ENCODE data around the gene LCNL1. TPM values are rescaled to one million over a fixed set of nuclear protein-coding genes. Genes with fewer than 3 reads are reported as not detected.

LCNL1 gene
- polyA plus RNA-seq, 1 donor (not counting 4 experiments of a cell fraction or from before 2014, with no cell fraction given), result not detected

GRCh38 chr9:136994888-136995230, 12.1 kb downstream of the LCNL1 start:
- Histone ChIP-seq H3K27me3 (ENCODE audit: control insufficient read depth, extremely low read depth, insufficient read depth, low read length) (no peaks in the 10 kb centered on the region), H3K9me1 (ENCODE audit: control insufficient read depth, extremely low read depth, insufficient read depth, low read length) (no peaks in the 10 kb centered on the region), H3K79me2 (ENCODE audit: control insufficient read depth, insufficient read depth, low read length) (no peaks in the 10 kb centered on the region), H3K9ac (ENCODE audit: control insufficient read depth, extremely low read depth, insufficient read depth, low read length) (no peak overlapping the region), H3K27ac (ENCODE audit: control insufficient read depth, insufficient read depth, low read length) (no peak overlapping the region), H2AFZ (ENCODE audit: control insufficient read depth, low read length) (no peak overlapping the region), H3K4me3 (ENCODE audit: control insufficient read depth in 2 of 3, extremely low read depth in 1 of 3, insufficient read depth in 2 of 3, low read depth in 1 of 3, low read length in 3 of 3) (peak overlapping the region in 1 of 3 experiments; percentile 36), H4K20me1 (ENCODE audit: control insufficient read depth, extremely low read depth, insufficient read depth, low read length) (peaks cover 3% of the 10 kb centered on the region), H3K9me3 (ENCODE audit: control insufficient read depth, low read depth, low read length) (no peaks in the 10 kb centered on the region), H3K4me1 (ENCODE audit: control insufficient read depth, extremely low read depth, insufficient read depth, low read length) (peaks cover 45% of the 10 kb centered on the region), H3K36me3 (ENCODE audit: control insufficient read depth in 2 of 2, extremely low read depth in 1 of 2, insufficient read depth in 2 of 2, low read length in 2 of 2) (peaks cover 0 to 10% of the 10 kb centered on the region in 2 experiments), H3K4me2 (ENCODE audit: control insufficient read depth, extremely low read depth, insufficient read depth, low read depth, low read length) (peak overlapping the region; percentile 27)
- no peak for FAIRE-seq
- TF ChIP-seq CTCF (optimal IDR thresholded peaks at IDR 0.05 in 1 of 3, IDR thresholded peaks at IDR 0.05 in 1 of 3, conservative IDR thresholded peaks at IDR 0.05 in 1 of 3; ENCODE audit: extremely low read depth in 1 of 3, insufficient read depth in 2 of 3, low read length in 3 of 3) (no peak), EZH2 (IDR thresholded peaks at IDR 0.05; ENCODE audit: low read length) (no peak)
- DNase-seq (ENCODE audit: low read depth, low spot score), result no peak
- dilution Hi-C loops (cut with MboI; ENCODE audit: extremely low pct_ligation_motif_present, low sequenced_read_pairs), result no loop called here

DNA sequence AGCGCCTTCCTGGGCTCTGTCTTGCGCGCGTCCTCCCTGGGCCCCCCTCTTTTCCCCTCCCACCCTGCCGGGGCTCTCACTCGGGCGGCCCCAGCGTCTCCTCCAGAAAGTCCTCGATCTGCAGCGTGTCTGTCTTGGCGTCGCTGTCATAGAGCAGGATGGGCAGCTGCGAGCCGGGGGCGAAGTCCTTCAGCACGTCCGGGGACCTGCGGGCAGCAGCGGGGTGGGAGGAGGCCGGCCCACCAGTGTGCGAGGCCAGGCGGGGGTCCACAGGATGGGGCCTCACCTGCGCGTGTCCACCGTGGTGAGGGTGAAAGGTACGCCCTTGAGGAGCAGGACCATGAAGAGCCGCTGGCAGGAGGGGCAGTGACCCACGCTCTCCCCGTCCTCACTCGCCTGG, 12.6 kb downstream of the LCNL1 start:
- TF ChIP-seq CTCF (optimal IDR thresholded peaks at IDR 0.05 in 1 of 3, IDR thresholded peaks at IDR 0.05 in 1 of 3, conservative IDR thresholded peaks at IDR 0.05 in 1 of 3; ENCODE audit: extremely low read depth in 1 of 3, insufficient read depth in 2 of 3, low read length in 3 of 3) (no peak), EZH2 (IDR thresholded peaks at IDR 0.05; ENCODE audit: low read length) (no peak)
- Histone ChIP-seq H3K27me3 (ENCODE audit: control insufficient read depth, extremely low read depth, insufficient read depth, low read length) (no peaks in the 10 kb centered on the region), H3K4me1 (ENCODE audit: control insufficient read depth, extremely low read depth, insufficient read depth, low read length) (peaks cover 50% of the 10 kb centered on the region), H3K9me3 (ENCODE audit: control insufficient read depth, low read depth, low read length) (no peaks in the 10 kb centered on the region), H3K79me2 (ENCODE audit: control insufficient read depth, insufficient read depth, low read length) (no peaks in the 10 kb centered on the region), H4K20me1 (ENCODE audit: control insufficient read depth, extremely low read depth, insufficient read depth, low read length) (peaks cover 3% of the 10 kb centered on the region), H2AFZ (ENCODE audit: control insufficient read depth, low read length) (no peak overlapping the region), H3K4me2 (ENCODE audit: control insufficient read depth, extremely low read depth, insufficient read depth, low read depth, low read length) (no peak overlapping the region), H3K4me3 (ENCODE audit: control insufficient read depth in 2 of 3, extremely low read depth in 1 of 3, insufficient read depth in 2 of 3, low read depth in 1 of 3, low read length in 3 of 3) (peak overlapping the region in 1 of 3 experiments; percentile 36), H3K9me1 (ENCODE audit: control insufficient read depth, extremely low read depth, insufficient read depth, low read length) (no peaks in the 10 kb centered on the region), H3K27ac (ENCODE audit: control insufficient read depth, insufficient read depth, low read length) (no peak overlapping the region), H3K9ac (ENCODE audit: control insufficient read depth, extremely low read depth, insufficient read depth, low read length) (no peak overlapping the region), H3K36me3 (ENCODE audit: control insufficient read depth in 2 of 2, extremely low read depth in 1 of 2, insufficient read depth in 2 of 2, low read length in 2 of 2) (peaks cover 0 to 10% of the 10 kb centered on the region in 2 experiments)
- no peak for DNase-seq (ENCODE audit: low read depth, low spot score)
- dilution Hi-C loops (cut with MboI; ENCODE audit: extremely low pct_ligation_motif_present, low sequenced_read_pairs), result no loop called here
- no peak for FAIRE-seq
